Measurements from ENCODE around the gene UST.
"Not testable (repeated sequence)": the region's sequence is repeated elsewhere in the genome, so short reads cannot be mapped to it uniquely, and the experiment has no call there.

UST gene

GRCh38 chr6:149090937-149091336, 344.1 kb downstream of the UST start:
- H3K36me3 ChIP-seq: no peaks in the 10 kb centered on the region
- H3K9me3 ChIP-seq (replicated peaks in 1 of 11): no peaks in the 10 kb centered on the region
- H3K27me3 ChIP-seq: no peaks in the 10 kb centered on the region
- H3K4me2 ChIP-seq: peak overlapping the region in 1 of 11 experiments; percentile 2; a peak in 1 of 22 replicates
- H3K4me1 ChIP-seq: peaks cover 5 to 46% (median 13%) of the 10 kb centered on the region in 10 experiments; a peak in 17 of 20 replicates
- H3K27ac ChIP-seq: no peak overlapping the region
- no peak overlapping the region for H3K9ac ChIP-seq
- TF ChIP-seq Cebpa-rat (IDR thresholded peaks at IDR 0.05): no peak
- H3K4me3 ChIP-seq: no peak overlapping the region
- no peaks in the 10 kb centered on the region for H4K20me1 ChIP-seq

GRCh38 chr6:149093643-149094042, 346.8 kb downstream of the UST start:
- Histone ChIP-seq H3K27ac (no peak overlapping the region), H3K9me3 (replicated peaks in 1 of 11) (peaks cover 16 to 24% (median 22%) of the 10 kb centered on the region in 11 experiments), H3K36me3 (peaks cover 0 to 5% (median 0%) of the 10 kb centered on the region in 11 experiments; a peak in 1 of 22 replicates), H3K4me2 (peak overlapping the region in 3 of 11 experiments; percentile 53 to 82 (median 68); a peak in 6 of 22 replicates), H3K27me3 (no peaks in the 10 kb centered on the region), H3K4me3 (no peak overlapping the region), H3K4me1 (peaks cover 5 to 52% (median 13%) of the 10 kb centered on the region in 10 experiments; a peak in 17 of 20 replicates), H4K20me1 (no peaks in the 10 kb centered on the region), H3K9ac (no peak overlapping the region)
- TF ChIP-seq Cebpa-rat (IDR thresholded peaks at IDR 0.05): no peak

GRCh38 chr6:149094156-149094555, 347.3 kb downstream of the UST start:
- no peak overlapping the region for H3K4me3 ChIP-seq
- H3K4me2 ChIP-seq: peak overlapping the region in 3 of 11 experiments; percentile 53 to 82 (median 68); a peak in 6 of 22 replicates
- TF ChIP-seq Cebpa-rat (IDR thresholded peaks at IDR 0.05): no peak
- H4K20me1 ChIP-seq: no peaks in the 10 kb centered on the region
- H3K4me1 ChIP-seq: peaks cover 5 to 52% (median 13%) of the 10 kb centered on the region in 10 experiments; a peak in 17 of 20 replicates
- no peak overlapping the region for H3K9ac ChIP-seq
- H3K27me3 ChIP-seq: no peaks in the 10 kb centered on the region
- no peak overlapping the region; a peak in 1 of 22 replicates for H3K27ac ChIP-seq
- H3K9me3 ChIP-seq (replicated peaks in 1 of 11): peaks cover 21 to 29% (median 27%) of the 10 kb centered on the region in 11 experiments
- peaks cover 0 to 5% (median 0%) of the 10 kb centered on the region in 11 experiments; a peak in 1 of 22 replicates for H3K36me3 ChIP-seq

GRCh38 chr6:149094934-149095351, 348.1 kb downstream of the UST start:
- H3K36me3 ChIP-seq: peaks cover 0 to 5% (median 0%) of the 10 kb centered on the region in 11 experiments; a peak in 1 of 22 replicates

GRCh38 chr6:149095842-149096241, 349.0 kb downstream of the UST start:
- H3K27ac ChIP-seq: no peak overlapping the region
- peaks cover 0 to 5% (median 0%) of the 10 kb centered on the region in 11 experiments; a peak in 1 of 22 replicates for H3K36me3 ChIP-seq
- peak overlapping the region in 3 of 11 experiments; percentile 13 to 82 (median 68); a peak in 5 of 22 replicates for H3K4me2 ChIP-seq
- H3K4me1 ChIP-seq: peaks cover 5 to 42% (median 13%) of the 10 kb centered on the region in 10 experiments; a peak in 17 of 20 replicates
- no peak overlapping the region for H3K4me3 ChIP-seq
- H4K20me1 ChIP-seq: no peaks in the 10 kb centered on the region
- no peak for TF ChIP-seq Cebpa-rat (IDR thresholded peaks at IDR 0.05)
- H3K9ac ChIP-seq: no peak overlapping the region
- no peaks in the 10 kb centered on the region for H3K27me3 ChIP-seq
- H3K9me3 ChIP-seq (replicated peaks in 1 of 11): peaks cover 28 to 42% (median 35%) of the 10 kb centered on the region in 11 experiments

More at GRCh38 chr6:149094934-149095351, 348.1 kb downstream of the UST start:
- Histone ChIP-seq H3K4me2 (peak overlapping the region in 3 of 11 experiments; percentile 53 to 82 (median 68); a peak in 6 of 22 replicates), H3K27me3 (no peaks in the 10 kb centered on the region), H3K9ac (no peak overlapping the region), H4K20me1 (no peaks in the 10 kb centered on the region), H3K4me1 (peaks cover 5 to 50% (median 13%) of the 10 kb centered on the region in 10 experiments; a peak in 17 of 20 replicates), H3K9me3 (replicated peaks in 1 of 11) (peaks cover 28 to 36% (median 35%) of the 10 kb centered on the region in 11 experiments), H3K4me3 (no peak overlapping the region), H3K27ac (no peak overlapping the region)
- TF ChIP-seq Cebpa-rat (IDR thresholded peaks at IDR 0.05): no peak

GRCh38 chr6:149097794-149098193, 351.0 kb downstream of the UST start:
- no peaks in the 10 kb centered on the region for H3K27me3 ChIP-seq
- H3K27ac ChIP-seq: no peak overlapping the region
- H3K36me3 ChIP-seq: peaks cover 0 to 5% (median 0%) of the 10 kb centered on the region in 11 experiments; a peak in 1 of 22 replicates
- no peak overlapping the region for H3K9ac ChIP-seq
- H3K9me3 ChIP-seq (replicated peaks in 1 of 11): peaks cover 28 to 44% (median 35%) of the 10 kb centered on the region in 11 experiments
- no peak overlapping the region for H3K4me2 ChIP-seq
- TF ChIP-seq Cebpa-rat (IDR thresholded peaks at IDR 0.05): no peak
- H3K4me1 ChIP-seq: peaks cover 0 to 37% (median 5%) of the 10 kb centered on the region in 10 experiments; a peak in 10 of 20 replicates
- H3K4me3 ChIP-seq: no peak overlapping the region; a peak in 2 of 20 replicates
- H4K20me1 ChIP-seq: no peaks in the 10 kb centered on the region

GRCh38 chr6:149098700-149099276, 352.0 kb downstream of the UST start:
- H3K27me3 ChIP-seq: no peaks in the 10 kb centered on the region
- TF ChIP-seq Cebpa-rat (IDR thresholded peaks at IDR 0.05): no peak
- peaks cover 0 to 5% (median 0%) of the 10 kb centered on the region in 11 experiments; a peak in 1 of 22 replicates for H3K36me3 ChIP-seq
- peaks cover 0 to 31% (median 0%) of the 10 kb centered on the region in 10 experiments; a peak in 9 of 20 replicates for H3K4me1 ChIP-seq
- no peak overlapping the region for H3K9ac ChIP-seq
- no peaks in the 10 kb centered on the region for H4K20me1 ChIP-seq
- H3K9me3 ChIP-seq (replicated peaks in 1 of 11): peaks cover 28 to 44% (median 35%) of the 10 kb centered on the region in 11 experiments
- no peak overlapping the region for H3K27ac ChIP-seq
- no peak overlapping the region for H3K4me2 ChIP-seq
- no peak overlapping the region for H3K4me3 ChIP-seq

GRCh38 chr6:149102324-149102723, 355.5 kb downstream of the UST start:
- peaks cover 24 to 34% (median 25%) of the 10 kb centered on the region in 11 experiments for H3K9me3 ChIP-seq (replicated peaks in 1 of 11)
- H4K20me1 ChIP-seq: no peaks in the 10 kb centered on the region
- H3K27me3 ChIP-seq: no peaks in the 10 kb centered on the region
- H3K36me3 ChIP-seq: peaks cover 0 to 5% (median 0%) of the 10 kb centered on the region in 11 experiments; a peak in 1 of 22 replicates
- no peak overlapping the region for H3K4me2 ChIP-seq
- no peak for TF ChIP-seq Cebpa-rat (IDR thresholded peaks at IDR 0.05)
- H3K9ac ChIP-seq: no peak overlapping the region
- no peak overlapping the region for H3K27ac ChIP-seq
- no peak overlapping the region for H3K4me3 ChIP-seq
- H3K4me1 ChIP-seq: no peaks in the 10 kb centered on the region

GRCh38 chr6:149103950-149104349, 357.1 kb downstream of the UST start:
- Histone ChIP-seq H3K4me1 (peaks cover 0 to 14% (median under 1%) of the 10 kb centered on the region in 10 experiments; a peak in 5 of 20 replicates), H3K9me3 (replicated peaks in 1 of 11) (peaks cover 8 to 19% (median 9%) of the 10 kb centered on the region in 11 experiments)
- not testable (repeated sequence) for H3K27me3 ChIP-seq, H3K4me2 ChIP-seq, H3K4me3 ChIP-seq, H3K27ac ChIP-seq, H3K9ac ChIP-seq, H3K36me3 ChIP-seq, H4K20me1 ChIP-seq

Data from BLaER1 treated with 17β-estradiol and CSF1 and Interleukin-3, amounts not matched to agents 10 nM and 100 nM (cell line).